ENCODE measurements around the gene CNTNAP2. TPM values are rescaled to one million over a fixed set of nuclear protein-coding genes. Genes with fewer than 3 reads are reported as not detected.
"Not testable (repeated sequence)": the region's sequence is repeated elsewhere in the genome, so short reads cannot be mapped to it uniquely, and the experiment has no call there.

Gene CNTNAP2
- total RNA-seq, 1 donor from 2014 or later: 0.22 TPM

GRCh38 chr7:148318838-148319237 lies 2202.2 kb downstream of the CNTNAP2 start:
- intact Hi-C loops (cut with micrococcal nuclease): no loop called here
- ATAC-seq (no peak), DNase-seq (no peak)

DNA sequence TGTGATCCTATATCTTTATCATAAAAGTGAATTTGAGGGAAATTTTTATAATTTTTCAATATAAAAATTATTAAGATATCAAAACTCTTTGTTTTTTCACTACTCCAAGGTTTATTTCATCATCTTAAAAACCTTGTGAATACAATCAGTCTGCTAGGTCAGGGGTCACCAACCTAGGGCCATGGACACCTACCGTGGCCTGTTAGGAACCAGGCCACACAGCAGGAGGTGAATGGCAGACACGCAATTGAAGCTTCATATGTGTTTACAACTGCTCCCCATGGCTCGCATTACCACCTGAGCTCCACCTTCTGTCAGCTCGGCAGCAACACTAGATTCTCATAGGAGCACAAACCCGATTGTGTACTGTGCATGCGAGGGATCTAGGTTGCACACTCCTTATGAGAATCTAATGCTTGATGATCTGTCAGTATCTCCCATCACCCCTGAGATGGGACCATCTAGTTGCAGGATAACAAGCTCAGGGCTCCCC lies 2202.8 kb downstream of the CNTNAP2 start:
- DNase-seq (no peak), ATAC-seq (no peak)
- intact Hi-C loops (cut with micrococcal nuclease): no loop called here

GRCh38 chr7:148325208-148325607 lies 2208.6 kb downstream of the CNTNAP2 start:
- intact Hi-C loops (cut with micrococcal nuclease): no loop called here
- DNase-seq: no peak
- ATAC-seq: no peak

GRCh38 chr7:148327379-148327778 lies 2210.8 kb downstream of the CNTNAP2 start:
- intact Hi-C loops (cut with micrococcal nuclease): no loop called here
- DNase-seq (no peak), ATAC-seq (no peak)

DNA sequence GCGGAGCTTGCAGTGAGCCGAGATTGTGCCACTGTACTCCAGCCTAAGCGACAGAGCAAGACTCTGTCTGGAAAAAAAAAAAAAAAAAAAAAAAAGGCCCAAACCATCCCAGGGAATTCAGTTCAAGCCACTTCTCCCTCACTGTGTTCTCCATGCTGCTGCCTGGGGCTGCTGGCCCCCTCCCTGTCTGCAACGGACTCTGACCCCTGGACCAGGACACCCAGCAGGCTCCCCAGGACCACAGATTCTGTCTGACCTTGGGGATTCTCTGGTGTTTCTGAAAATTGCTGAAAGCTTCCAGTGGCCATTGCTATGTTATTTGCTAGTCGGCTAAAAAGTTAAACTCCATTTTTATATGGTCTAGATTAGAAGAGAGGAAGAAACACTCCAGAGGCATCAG lies 2212.3 kb downstream of the CNTNAP2 start:
- DNase-seq (no peak), ATAC-seq (no peak)
- intact Hi-C loops (cut with micrococcal nuclease): no loop called here

GRCh38 chr7:148330124-148330818 lies 2213.7 kb downstream of the CNTNAP2 start:
- ATAC-seq (no peak), DNase-seq (no peak)
- intact Hi-C loops (cut with micrococcal nuclease): no loop called here

DNA sequence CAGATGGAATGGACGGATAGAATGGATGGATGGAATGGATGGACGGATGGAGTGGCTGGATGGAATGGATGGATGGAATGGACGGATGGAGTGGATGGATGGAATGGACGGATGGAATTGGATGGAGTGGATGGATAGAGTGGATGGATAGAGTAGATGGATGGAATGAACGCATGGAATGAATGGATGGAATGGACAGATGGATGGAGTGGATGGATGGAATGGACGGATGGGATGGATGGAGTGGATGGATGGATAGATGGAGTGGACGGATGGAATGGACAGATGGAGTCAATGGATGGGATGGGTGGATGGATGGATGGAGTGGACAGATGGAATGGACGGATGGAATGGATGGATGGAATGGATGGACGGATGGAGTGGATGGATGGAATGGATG lies 2214.2 kb downstream of the CNTNAP2 start:
- DNase-seq (no peak), ATAC-seq (no peak)
- intact Hi-C loops (cut with micrococcal nuclease): no loop called here

GRCh38 chr7:148331456-148331855 lies 2214.9 kb downstream of the CNTNAP2 start:
- DNase-seq; ATAC-seq; intact Hi-C loops (cut with micrococcal nuclease): not testable (repeated sequence)

DNA sequence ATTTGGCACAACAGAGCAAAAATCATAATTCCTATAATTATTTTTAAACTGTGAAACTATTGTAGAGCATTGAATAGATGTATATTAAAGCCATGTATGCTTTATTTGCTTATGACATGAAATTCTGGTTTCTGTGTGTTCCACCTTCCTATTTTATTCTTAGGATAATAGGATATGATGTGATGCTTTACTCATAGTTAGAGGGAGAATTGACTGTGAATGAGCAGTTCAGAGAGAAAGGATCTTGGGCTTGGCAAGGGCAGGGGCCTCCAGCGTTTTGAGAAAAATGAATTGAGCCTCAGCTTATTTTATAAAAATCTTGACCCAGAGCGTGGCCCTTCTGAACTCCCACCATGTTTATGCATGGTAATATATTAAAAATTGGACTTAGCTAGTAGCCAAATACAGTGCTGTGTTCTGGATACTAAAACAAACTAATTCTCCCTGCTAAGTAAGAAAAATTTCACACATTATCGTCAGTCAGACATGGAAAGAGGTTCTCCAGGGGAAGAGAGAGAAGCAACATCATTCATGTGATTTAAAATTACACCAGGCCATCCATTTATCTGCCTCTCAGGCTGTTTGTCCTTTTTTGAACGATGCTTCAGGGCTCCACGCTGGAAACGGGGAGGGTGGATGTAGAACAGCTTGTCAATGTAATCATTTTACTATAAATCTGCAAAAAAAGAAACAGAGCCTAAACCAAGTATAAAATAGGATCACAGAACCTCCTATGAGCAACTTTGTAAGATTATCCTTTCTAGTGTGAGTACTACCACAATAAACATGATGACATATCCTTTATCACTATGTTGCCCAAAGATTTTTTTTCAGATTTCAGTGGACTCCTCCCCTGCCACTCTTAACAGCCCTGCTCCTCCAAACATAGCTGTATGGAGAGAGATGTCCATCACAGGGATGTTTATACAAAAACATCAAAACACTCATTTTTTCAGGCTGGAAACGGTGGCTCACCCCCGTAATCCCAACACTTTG lies 2215.9 kb downstream of the CNTNAP2 start:
- ATAC-seq (no peak), DNase-seq (no peak)
- intact Hi-C loops (cut with micrococcal nuclease): no loop called here

- intact Hi-C loops (cut with micrococcal nuclease): no loop called here
Observed at GRCh38 chr7:148334441-148334956, 2217.9 kb downstream of the CNTNAP2 start.

GRCh38 chr7:148334959-148335577 lies 2218.5 kb downstream of the CNTNAP2 start:
- ATAC-seq (no peak), DNase-seq (no peak)
- intact Hi-C loops (cut with micrococcal nuclease): no loop called here

More at GRCh38 chr7:148334441-148334956, 2217.9 kb downstream of the CNTNAP2 start:
- ATAC-seq (no peak), DNase-seq (no peak)

GRCh38 chr7:148335790-148336189 lies 2219.2 kb downstream of the CNTNAP2 start:
- no peak for DNase-seq
- ATAC-seq: no peak
- intact Hi-C loops (cut with micrococcal nuclease): no loop called here

DNA sequence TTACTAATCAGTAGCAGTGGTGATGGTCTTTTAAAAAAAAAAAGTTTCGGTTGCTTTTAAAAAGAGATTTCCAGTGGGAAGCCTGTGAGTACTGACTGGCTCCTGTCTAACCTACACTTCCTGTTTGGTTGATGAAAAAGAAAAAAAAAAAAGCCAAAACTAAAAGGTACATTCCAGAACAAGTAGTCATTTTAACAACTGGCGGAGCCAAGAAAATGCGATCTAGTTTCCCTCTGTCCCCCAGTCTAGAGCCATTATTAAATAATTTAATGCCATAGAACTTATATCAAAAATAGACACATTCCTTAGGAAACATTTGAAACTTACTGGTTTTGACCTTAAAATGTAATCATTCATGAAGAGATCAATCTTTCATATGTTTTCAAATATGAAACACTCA lies 2219.8 kb downstream of the CNTNAP2 start:
- intact Hi-C loops (cut with micrococcal nuclease): no loop called here
- no peak for ATAC-seq
- no peak for DNase-seq

- no peak for ATAC-seq
- intact Hi-C loops (cut with micrococcal nuclease): no loop called here
- no peak for DNase-seq
Observed at GRCh38 chr7:148337246-148337965, 2220.8 kb downstream of the CNTNAP2 start.

- ATAC-seq (no peak), DNase-seq (no peak)
- intact Hi-C loops (cut with micrococcal nuclease): no loop called here
Observed at GRCh38 chr7:148337995-148338747, 2221.6 kb downstream of the CNTNAP2 start.

GRCh38 chr7:148340438-148341280 lies 2224.1 kb downstream of the CNTNAP2 start:
- ATAC-seq: no peak
- intact Hi-C loops (cut with micrococcal nuclease): no loop called here

GRCh38 chr7:148344406-148344805 lies 2227.8 kb downstream of the CNTNAP2 start:
- ATAC-seq: no peak
- intact Hi-C loops (cut with micrococcal nuclease): no loop called here
- no peak for DNase-seq

More at GRCh38 chr7:148340438-148341280, 2224.1 kb downstream of the CNTNAP2 start:
- no peak for DNase-seq

Measured in left ventricle myocardium superior (tissue), 1 donor.